Activated CD4-positive, alpha-beta memory T cell treated with anti-CD3 and anti-CD28 coated beads for 36 hours (primary cell): ENCODE measurements around the gene CALN1. TPM values are rescaled to one million over a fixed set of nuclear protein-coding genes. Genes with fewer than 3 reads are reported as not detected.

ENCODE experiments used
- CTCF ChIA-PET: fragments of 350-600 bp; sonication (Branson Sonifier 250); formaldehyde crosslinking; loops from one replicate; lab custom pipeline; 2021; ENCODE audit warnings: antibody characterized with exemption, inconsistent platforms; lab: Charles Lee
- POLR2A ChIA-PET: fragments of 350-600 bp; sonication (Branson Sonifier 250); formaldehyde crosslinking; loops from one replicate; lab custom pipeline; 2021; ENCODE audit warnings: antibody characterized with exemption; lab: Charles Lee
- DNase-seq: peaks from one replicate; pipeline ENCODE4 v3.0.0-alpha.2; 2020
- H3K27ac Mint-ChIP-seq: one replicate; pipeline ENCODE4 v1.8.0; 2021; ENCODE audit warnings: mixed read lengths
- H3K27me3 Mint-ChIP-seq: one replicate; pipeline ENCODE4 v1.8.0; 2021; ENCODE audit warnings: mixed read lengths
- H3K36me3 Mint-ChIP-seq: one replicate; pipeline ENCODE4 v1.8.0; 2021; ENCODE audit warnings: mixed read lengths
- H3K4me1 Mint-ChIP-seq: one replicate; pipeline ENCODE4 v1.8.0; 2021; ENCODE audit warnings: low read depth, mixed read lengths
- H3K4me3 Mint-ChIP-seq: one replicate; pipeline ENCODE4 v1.8.0; 2021; ENCODE audit warnings: mild to moderate bottlenecking, mixed read lengths
- H3K9me3 Mint-ChIP-seq: one replicate; pipeline ENCODE4 v1.8.0; 2021; ENCODE audit warnings: mixed read lengths
- intact Hi-C: fragments of 100-400 bp; cut with micrococcal nuclease; formaldehyde crosslinking; loops from one replicate; pipeline ENCODE4 v1.15.1; 2023
- total RNA-seq, 2 experiments: library from RNA; stranded (reverse); gene quantifications; one replicate each; pipeline ENCODE4 v1.2.3, GENCODE V29; 2021

The CALN1 gene
- total RNA-seq, 2 experiments from 2014 or later, result not detected

DNA sequence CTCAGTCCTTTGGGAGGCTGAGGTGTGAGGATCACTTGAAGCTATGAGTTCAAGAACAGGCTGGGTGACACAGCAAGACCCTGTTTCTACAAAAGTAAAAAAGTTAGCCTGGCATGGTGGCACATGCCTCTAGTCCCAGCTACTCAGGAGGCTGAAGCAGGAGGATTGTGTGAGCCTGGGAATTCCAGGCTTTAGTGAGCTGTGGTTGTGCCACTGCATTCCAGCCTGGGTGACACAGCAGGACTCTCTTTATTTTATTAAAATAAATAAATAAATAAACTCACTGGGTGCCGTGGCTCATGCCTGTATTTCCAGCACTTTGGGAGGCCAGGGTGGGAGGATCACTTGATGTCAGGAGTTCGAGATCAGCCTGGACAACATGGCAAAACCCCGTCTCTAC, 607.9 kb downstream of the CALN1 start:
- Mint-ChIP-seq H3K4me1 (no peaks in the 10 kb centered on the region), H3K36me3 (no peaks in the 10 kb centered on the region)
- CTCF ChIA-PET, result no interaction called here

DNA sequence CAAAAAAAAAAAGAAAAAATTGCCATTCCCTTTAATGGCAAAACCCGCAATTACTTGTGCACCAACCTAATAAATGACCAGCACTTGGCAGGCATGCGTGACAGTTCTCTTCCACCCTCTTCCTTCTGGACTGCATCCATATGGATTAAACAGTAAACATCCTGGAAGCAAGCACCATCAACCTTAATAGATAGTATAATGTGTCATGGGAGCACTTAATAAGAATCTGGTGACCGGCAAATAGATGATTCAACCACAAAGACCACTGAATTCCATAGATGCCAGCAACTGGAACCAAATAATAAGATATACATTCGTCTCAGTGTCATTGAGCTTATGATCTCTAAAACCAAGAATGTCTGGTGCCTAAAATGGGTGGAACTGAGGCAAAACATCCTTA, 610.2 kb downstream of the CALN1 start:
- no peaks in the 10 kb centered on the region for H3K36me3 Mint-ChIP-seq
- no peaks in the 10 kb centered on the region for H3K4me1 Mint-ChIP-seq
- H3K9me3 Mint-ChIP-seq, result peaks cover 25% of the 10 kb centered on the region
- POLR2A ChIA-PET, result no interaction called here
- intact Hi-C loops, result no loop called here
- no peaks in the 10 kb centered on the region for H3K27me3 Mint-ChIP-seq
- DNase-seq, result no peak
- no peak overlapping the region for H3K27ac Mint-ChIP-seq
- CTCF ChIA-PET, result no interaction called here
- no peak overlapping the region for H3K4me3 Mint-ChIP-seq

More for the DNA sequence above, 607.9 kb downstream of the CALN1 start:
- Mint-ChIP-seq H3K9me3 (peaks cover 26% of the 10 kb centered on the region), H3K27ac (no peak overlapping the region), H3K27me3 (no peaks in the 10 kb centered on the region), H3K4me3 (no peak overlapping the region)
- intact Hi-C loops, result no loop called here
- POLR2A ChIA-PET, result no interaction called here
- DNase-seq, result no peak

DNA sequence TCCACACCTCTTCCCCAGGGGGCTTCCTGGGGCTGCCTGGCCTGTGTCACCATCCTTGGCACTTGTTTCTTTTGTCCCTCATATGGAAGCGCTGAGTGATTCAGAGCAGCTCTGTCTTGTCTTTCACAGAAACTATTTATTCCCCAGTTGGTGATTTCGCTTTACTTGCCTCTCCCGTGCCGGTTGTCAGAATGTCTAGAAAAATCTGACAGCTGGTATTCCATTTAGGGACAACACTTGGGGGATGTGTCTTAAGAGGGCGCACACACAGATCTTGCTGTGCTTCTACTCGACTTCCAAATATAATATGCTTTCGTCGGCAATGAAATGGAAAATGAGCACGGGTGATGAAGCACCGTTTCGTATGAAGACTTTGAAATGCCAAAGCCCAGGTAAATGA, 611.8 kb downstream of the CALN1 start:
- DNase-seq, result no peak
- Mint-ChIP-seq H3K4me1 (no peaks in the 10 kb centered on the region), H3K27ac (no peak overlapping the region), H3K9me3 (peaks cover 14% of the 10 kb centered on the region), H3K27me3 (no peaks in the 10 kb centered on the region), H3K4me3 (no peak overlapping the region), H3K36me3 (no peaks in the 10 kb centered on the region)
- CTCF ChIA-PET, result no interaction called here
- POLR2A ChIA-PET, result no interaction called here
- intact Hi-C loops, result no loop called here

DNA sequence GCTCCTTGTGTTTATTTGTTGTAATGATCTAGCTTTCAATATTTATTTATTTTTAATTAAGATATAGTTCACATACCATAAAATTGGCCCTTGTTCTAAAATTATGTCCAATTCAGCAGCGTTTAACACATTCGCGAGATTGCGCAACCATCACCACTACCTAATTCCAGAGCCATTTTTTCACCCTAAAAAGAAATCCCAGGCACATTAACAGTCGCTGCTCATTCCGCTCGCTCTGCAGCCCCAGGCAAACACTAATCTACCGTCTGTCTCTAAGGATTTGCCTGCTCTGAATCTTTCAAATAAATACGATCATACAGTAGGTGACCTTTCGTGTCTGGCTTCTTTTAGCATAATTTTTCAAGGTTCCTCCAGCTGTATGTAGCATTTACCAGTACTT, 616.7 kb downstream of the CALN1 start:
- intact Hi-C loops, result no loop called here
- Mint-ChIP-seq H3K36me3 (no peaks in the 10 kb centered on the region), H3K9me3 (peaks cover 16% of the 10 kb centered on the region), H3K4me3 (no peak overlapping the region), H3K4me1 (no peaks in the 10 kb centered on the region), H3K27ac (no peak overlapping the region), H3K27me3 (no peaks in the 10 kb centered on the region)
- no peak for DNase-seq
- ChIA-PET POLR2A (no interaction called here), CTCF (no interaction called here)

DNA sequence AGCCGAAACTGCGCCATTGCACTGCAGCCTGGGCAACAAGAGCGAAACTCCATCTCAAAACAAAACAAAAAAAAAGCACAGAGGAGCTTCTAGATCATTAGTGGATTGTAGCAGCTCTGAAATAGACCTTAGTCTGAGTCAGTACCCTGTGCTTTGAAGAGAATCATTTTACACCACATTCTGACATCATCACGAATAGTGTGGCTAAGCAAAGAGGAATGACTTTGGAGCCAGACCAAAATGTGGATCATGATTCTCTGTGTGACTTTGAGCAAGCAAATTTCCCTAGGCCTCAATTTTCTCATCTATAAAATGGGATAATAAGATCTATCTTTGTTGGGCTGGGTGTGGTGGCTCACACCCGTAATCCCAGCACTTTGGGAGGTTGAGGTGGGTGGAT, 618.9 kb downstream of the CALN1 start:
- intact Hi-C loops, result no loop called here
- Mint-ChIP-seq H3K4me1 (no peaks in the 10 kb centered on the region), H3K9me3 (peaks cover 17% of the 10 kb centered on the region), H3K36me3 (no peaks in the 10 kb centered on the region), H3K27me3 (no peaks in the 10 kb centered on the region), H3K4me3 (no peak overlapping the region), H3K27ac (no peak overlapping the region)
- DNase-seq, result no peak
- CTCF ChIA-PET, result no interaction called here
- POLR2A ChIA-PET, result no interaction called here

DNA sequence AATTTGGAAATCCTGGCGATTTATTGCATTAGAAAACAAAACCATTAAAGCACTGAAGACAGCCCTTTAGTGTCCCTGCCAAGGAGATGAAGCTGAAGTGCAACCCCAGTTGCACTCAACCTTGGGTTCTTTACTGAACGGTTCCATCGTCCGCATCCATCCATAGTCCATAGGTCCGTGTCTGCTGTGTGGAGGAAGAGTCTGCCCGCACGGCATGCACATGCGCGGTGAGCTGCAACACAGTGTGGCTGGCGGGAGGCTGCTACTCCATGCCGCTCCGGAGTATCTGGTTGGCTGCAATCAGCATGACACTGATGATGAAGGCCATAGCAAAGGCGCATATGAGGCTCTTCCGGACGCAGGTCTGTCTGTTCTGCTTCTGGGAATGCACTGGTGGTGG, 624.6 kb downstream of the CALN1 start:
- ChIA-PET POLR2A (no interaction called here), CTCF (no interaction called here)
- no peak overlapping the region for H3K27ac Mint-ChIP-seq
- H3K9me3 Mint-ChIP-seq, result peaks cover 33% of the 10 kb centered on the region
- DNase-seq, result no peak
- intact Hi-C loops, result no loop called here
- no peaks in the 10 kb centered on the region for H3K36me3 Mint-ChIP-seq
- H3K4me3 Mint-ChIP-seq, result no peak overlapping the region
- no peaks in the 10 kb centered on the region for H3K4me1 Mint-ChIP-seq
- no peaks in the 10 kb centered on the region for H3K27me3 Mint-ChIP-seq

DNA sequence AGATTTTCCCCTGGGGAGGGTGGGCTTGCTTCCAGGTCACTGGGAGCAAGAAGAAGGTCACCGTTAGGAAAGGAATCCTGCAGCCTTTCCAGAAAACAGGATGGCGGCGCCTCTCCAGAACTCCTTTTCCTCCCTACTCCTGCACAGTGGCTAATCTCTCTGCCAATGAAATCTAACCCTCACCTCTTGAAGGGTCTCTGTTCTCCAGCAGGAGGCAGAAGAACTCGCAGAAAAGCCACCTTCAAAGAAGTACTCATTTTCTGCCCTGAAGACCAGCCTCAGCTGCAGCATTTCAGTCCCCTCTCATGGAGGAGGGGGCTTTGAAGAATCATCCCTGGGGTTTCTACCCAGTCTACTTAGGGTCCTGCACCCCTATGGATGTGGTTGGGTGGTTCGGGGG, 626.9 kb downstream of the CALN1 start:
- Mint-ChIP-seq H3K9me3 (peaks cover 33% of the 10 kb centered on the region), H3K36me3 (no peaks in the 10 kb centered on the region), H3K27ac (no peak overlapping the region), H3K4me3 (no peak overlapping the region), H3K4me1 (no peaks in the 10 kb centered on the region), H3K27me3 (no peaks in the 10 kb centered on the region)
- ChIA-PET POLR2A (no interaction called here), CTCF (no interaction called here)
- intact Hi-C loops, result no loop called here
- DNase-seq, result no peak

DNA sequence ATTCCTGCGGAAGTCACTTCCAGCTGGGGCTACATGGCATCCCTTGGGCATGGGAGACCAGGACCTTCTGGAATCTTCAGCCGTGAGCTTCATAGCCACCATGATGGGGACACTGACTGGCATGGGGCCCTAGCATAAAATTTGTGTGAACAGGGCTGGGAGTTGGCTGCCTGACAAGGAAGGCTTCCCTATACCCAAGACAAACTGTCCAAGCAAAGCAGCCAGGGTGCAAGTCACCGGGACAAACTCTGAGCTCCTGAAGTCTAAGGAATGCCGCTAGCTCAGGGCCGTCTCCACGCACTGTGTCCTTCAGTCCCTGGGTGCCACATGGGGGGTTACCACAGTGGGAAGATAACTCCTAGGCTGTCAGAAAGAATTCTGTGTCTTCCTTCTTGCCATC, 627.4 kb downstream of the CALN1 start:
- ChIA-PET POLR2A (no interaction called here), CTCF (no interaction called here)
- no peak for DNase-seq
- Mint-ChIP-seq H3K27me3 (no peaks in the 10 kb centered on the region), H3K9me3 (peaks cover 30% of the 10 kb centered on the region), H3K36me3 (no peaks in the 10 kb centered on the region), H3K4me3 (no peak overlapping the region), H3K27ac (no peak overlapping the region), H3K4me1 (no peaks in the 10 kb centered on the region)
- intact Hi-C loops, result no loop called here

DNA sequence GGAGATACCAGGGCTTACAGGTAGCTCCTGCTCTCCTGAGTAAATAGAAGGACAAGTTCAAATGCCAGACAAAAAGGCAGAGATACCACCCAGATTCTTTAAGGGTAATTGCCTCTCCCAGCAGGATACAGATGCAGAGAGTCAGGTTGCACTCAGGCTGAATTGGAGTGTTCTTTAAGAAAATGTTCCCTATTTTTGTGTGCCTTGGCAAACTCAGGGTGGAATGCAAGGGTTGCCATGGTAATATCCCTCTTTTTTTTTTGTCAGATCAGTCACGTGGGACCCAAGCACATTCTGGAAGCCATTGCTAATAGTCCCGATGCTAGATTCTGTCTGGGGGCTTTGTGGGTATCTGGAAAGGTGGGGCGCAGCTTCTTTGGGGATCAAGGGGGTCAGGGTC, 628.0 kb downstream of the CALN1 start:
- H3K9me3 Mint-ChIP-seq, result peaks cover 30% of the 10 kb centered on the region
- no peaks in the 10 kb centered on the region for H3K4me1 Mint-ChIP-seq
- intact Hi-C loops, result no loop called here
- no peaks in the 10 kb centered on the region for H3K27me3 Mint-ChIP-seq
- no peak overlapping the region for H3K4me3 Mint-ChIP-seq
- H3K36me3 Mint-ChIP-seq, result no peaks in the 10 kb centered on the region
- ChIA-PET CTCF (no interaction called here), POLR2A (no interaction called here)
- no peak overlapping the region for H3K27ac Mint-ChIP-seq
- no peak for DNase-seq

DNA sequence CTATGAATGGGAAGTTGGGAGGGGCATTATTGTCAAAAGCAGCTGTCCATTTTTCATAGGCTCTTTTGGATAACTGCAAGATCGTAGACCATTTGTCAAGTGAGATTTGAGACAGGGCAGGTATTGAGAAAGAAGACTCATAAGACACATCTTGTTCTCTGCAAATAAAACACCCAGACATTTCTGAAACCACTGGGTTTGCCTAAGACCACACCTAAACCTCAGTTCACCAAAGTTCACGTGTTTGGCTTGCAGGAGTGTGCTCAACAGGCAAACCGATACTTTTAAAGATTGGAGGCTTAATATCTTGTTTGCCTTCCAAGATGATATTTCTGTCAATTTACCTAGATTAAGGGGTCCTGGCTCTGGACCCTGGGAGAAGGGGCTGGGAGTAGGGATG, 628.4 kb downstream of the CALN1 start:
- CTCF ChIA-PET, result no interaction called here
- H3K36me3 Mint-ChIP-seq, result no peaks in the 10 kb centered on the region

DNA sequence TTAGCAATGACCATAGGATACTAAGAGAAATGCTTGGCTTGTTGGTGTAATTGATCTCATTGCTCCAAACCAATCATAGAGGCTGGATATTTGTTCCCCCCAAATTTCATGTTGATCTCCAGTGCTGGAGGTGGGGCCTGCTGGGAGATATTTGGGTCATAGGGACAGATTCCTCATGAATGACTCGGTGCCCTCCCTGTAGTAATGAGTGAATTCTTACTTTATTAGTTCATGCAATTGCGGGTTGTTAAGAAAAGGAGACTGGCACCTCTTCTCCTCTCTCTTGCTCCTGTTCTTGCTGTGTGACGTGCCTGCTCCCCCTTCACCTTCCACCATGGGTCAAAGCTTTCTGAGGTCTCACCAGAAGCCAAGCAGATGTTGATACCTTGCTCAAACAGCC, 630.1 kb downstream of the CALN1 start:
- Mint-ChIP-seq H3K4me1 (no peaks in the 10 kb centered on the region), H3K27ac (no peak overlapping the region), H3K27me3 (no peaks in the 10 kb centered on the region), H3K4me3 (no peak overlapping the region), H3K9me3 (peaks cover 18% of the 10 kb centered on the region), H3K36me3 (no peaks in the 10 kb centered on the region)
- ChIA-PET CTCF (no interaction called here), POLR2A (no interaction called here)
- intact Hi-C loops, result no loop called here
- DNase-seq, result no peak

More for the DNA sequence above, 628.4 kb downstream of the CALN1 start:
- H3K4me3 Mint-ChIP-seq, result no peak overlapping the region
- intact Hi-C loops, result no loop called here
- H3K27ac Mint-ChIP-seq, result no peak overlapping the region
- DNase-seq, result no peak
- H3K27me3 Mint-ChIP-seq, result no peaks in the 10 kb centered on the region
- POLR2A ChIA-PET, result no interaction called here
- no peaks in the 10 kb centered on the region for H3K4me1 Mint-ChIP-seq
- peaks cover 30% of the 10 kb centered on the region for H3K9me3 Mint-ChIP-seq

DNA sequence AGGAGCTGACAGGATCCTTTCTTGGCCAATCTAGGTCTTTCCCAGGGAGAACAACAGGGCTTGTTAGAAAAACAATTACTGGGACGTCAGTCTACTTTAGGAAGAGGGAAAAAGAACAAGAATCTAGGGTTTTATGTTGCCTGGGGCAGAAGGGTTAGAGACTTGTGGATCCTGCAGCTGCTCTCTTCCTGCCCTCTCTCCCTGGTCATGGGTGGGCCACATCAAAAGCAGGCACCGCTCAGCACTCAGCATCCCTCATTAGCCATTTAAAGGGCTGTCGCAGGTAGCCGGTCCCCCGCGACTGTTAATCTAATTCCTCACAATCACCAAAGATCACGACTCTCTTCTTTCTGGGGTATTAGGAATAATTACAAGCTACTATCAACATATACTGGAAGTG, 631.9 kb downstream of the CALN1 start:
- H3K4me1 Mint-ChIP-seq, result no peaks in the 10 kb centered on the region
- no peaks in the 10 kb centered on the region for H3K27me3 Mint-ChIP-seq
- ChIA-PET CTCF (no interaction called here), POLR2A (no interaction called here)
- no peak overlapping the region for H3K4me3 Mint-ChIP-seq
- intact Hi-C loops, result no loop called here
- no peak overlapping the region for H3K27ac Mint-ChIP-seq
- no peak for DNase-seq
- no peaks in the 10 kb centered on the region for H3K36me3 Mint-ChIP-seq
- H3K9me3 Mint-ChIP-seq, result peaks cover 7% of the 10 kb centered on the region

DNA sequence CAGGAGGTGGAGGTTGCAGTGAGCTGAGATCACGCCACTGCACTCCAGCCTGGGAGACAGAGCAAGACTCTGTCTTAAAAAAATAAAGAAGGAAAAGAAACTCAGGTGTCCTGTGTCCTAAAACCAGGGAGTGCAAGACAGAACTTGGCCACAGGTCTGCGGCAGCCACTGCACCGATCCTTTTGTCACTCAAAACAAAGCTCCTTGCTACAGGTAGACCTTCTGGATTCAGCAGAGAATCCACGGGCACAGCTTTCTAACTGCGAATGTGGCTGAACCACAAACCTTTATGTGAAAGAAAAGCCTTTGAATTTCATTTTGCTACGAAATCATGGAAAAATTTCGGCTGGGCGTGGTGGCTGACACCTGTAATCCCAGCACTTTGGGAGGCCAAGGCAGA, 634.9 kb downstream of the CALN1 start:
- no peaks in the 10 kb centered on the region for H3K4me1 Mint-ChIP-seq
- no peaks in the 10 kb centered on the region for H3K27me3 Mint-ChIP-seq
- no peak overlapping the region for H3K4me3 Mint-ChIP-seq
- no peak overlapping the region for H3K27ac Mint-ChIP-seq
- no peak for DNase-seq
- intact Hi-C loops, result no loop called here
- no peaks in the 10 kb centered on the region for H3K36me3 Mint-ChIP-seq
- ChIA-PET POLR2A (no interaction called here), CTCF (no interaction called here)
- peaks cover 3% of the 10 kb centered on the region for H3K9me3 Mint-ChIP-seq

DNA sequence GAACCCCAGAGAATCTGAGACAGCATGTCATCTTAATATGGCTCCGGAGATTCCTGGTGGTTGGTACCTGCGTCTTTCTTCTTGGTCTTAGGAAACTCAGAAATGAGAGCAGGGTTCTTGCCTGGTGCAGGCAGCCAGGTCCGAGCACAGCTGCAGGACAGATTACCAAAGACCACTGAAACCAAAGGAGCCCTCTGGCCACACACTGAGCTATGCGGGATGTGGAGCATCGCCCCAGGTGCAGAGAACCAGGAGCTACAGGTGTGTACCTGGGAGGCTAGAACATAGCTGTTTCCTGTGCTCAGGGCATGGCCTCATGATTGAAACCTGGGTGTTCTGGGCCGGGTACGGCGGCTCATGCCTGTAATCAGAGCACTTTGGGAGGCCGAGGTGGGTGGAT, 635.4 kb downstream of the CALN1 start:
- intact Hi-C loops, result no loop called here

More for the DNA sequence above, 635.4 kb downstream of the CALN1 start:
- Mint-ChIP-seq H3K36me3 (no peaks in the 10 kb centered on the region), H3K27me3 (no peaks in the 10 kb centered on the region), H3K9me3 (peaks cover 2% of the 10 kb centered on the region), H3K27ac (no peak overlapping the region), H3K4me1 (no peaks in the 10 kb centered on the region), H3K4me3 (no peak overlapping the region)
- ChIA-PET POLR2A (no interaction called here), CTCF (no interaction called here)
- no peak for DNase-seq
